MV-4-11 (cell line): ENCODE data around the gene HOXC9.

Source experiments
- DNase-seq: peaks from one replicate; lab custom pipeline; 2025; lab: John Stamatoyannopoulos, UW

HOXC9 gene

GRCh38 chr12:53963434-53964314 is 36.3 kb upstream of the HOXC9 start:
- no peak for DNase-seq

- DNase-seq: no peak
Measured at GRCh38 chr12:53964315-53964713, 35.6 kb upstream of the HOXC9 start.

- DNase-seq: no peak
Measured at GRCh38 chr12:53965281-53966084, 34.5 kb upstream of the HOXC9 start.

DNA sequence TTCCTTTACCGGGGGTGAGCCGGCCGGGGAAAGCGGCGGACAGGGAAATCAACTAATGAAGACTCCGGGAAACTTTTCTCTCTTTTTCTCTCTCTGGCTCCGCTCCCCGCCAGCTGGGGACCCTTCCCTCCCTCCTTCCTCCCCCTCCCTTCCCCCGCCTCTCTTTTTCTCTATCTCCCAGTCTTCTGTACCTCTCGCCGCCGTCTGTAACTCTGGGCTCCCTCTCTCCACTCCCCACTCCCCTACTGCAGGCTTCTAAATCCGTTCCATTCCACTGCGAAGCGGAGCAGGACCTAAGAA is 33.9 kb upstream of the HOXC9 start:
- no peak for DNase-seq

DNA sequence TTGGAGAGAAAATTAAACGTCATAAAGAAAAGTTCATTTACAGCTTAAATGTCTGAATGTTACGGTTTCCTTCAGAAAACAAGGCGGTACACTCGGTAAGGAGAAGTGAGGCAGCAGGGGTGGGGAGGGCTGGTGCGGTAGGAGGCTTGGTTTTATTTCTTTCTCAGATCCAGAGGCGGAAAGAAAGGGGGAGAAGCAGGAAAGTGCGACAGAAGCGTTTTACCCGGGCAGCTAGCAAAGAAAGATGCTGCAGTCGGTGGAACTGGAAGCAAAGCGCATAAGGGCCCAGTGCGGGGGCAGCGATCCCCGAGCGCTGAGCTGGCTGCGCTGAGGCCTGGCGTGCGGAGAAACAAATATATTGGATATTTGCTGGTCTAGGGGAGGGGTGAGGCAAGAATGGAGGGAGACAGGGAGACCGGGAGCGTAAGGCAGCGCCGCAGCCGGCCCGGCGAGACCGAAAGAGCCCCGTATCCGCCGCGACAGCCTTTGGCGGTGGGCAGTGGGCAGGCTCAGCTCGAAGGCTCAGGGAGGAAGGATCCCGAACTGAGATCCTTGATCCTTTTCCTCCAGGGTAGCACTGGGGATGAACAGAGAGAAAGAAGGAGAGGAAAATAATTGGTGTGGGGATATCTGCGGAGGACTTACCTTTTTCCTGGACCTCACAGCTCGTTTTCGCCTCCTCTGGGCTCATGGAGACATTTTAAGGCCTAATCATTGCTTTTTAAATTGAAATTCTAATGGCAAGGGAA is 33.4 kb upstream of the HOXC9 start:
- DNase-seq: no peak

DNA sequence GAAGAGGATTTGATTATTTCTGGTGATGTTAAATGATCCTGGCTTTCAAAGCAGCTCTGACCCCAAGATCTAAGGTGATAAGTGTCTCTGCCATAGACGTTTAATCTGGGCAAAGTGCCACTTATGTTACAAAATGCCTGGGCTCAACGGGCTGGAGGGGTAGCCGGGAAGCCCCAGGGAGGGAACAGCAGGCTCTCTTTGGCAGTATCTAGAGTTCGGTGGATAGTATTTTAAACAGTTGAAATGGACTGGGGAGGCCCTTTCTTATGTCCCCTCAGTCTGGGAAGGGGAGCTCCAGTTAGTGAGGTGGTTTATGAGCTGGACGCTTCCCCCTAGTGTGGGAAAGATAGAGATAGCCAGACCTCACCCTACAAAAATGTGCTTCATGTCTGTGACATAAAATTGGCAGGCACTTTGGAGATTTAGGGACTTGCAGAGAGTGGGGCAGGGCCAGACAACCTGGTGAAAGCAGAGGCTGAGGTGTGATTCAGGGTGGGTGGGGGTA is 32.5 kb upstream of the HOXC9 start:
- no peak for DNase-seq

GRCh38 chr12:53968214-53969127 is 31.5 kb upstream of the HOXC9 start:
- no peak for DNase-seq

- DNase-seq: no peak
Measured at GRCh38 chr12:53969588-53970259, 30.2 kb upstream of the HOXC9 start.

- no peak for DNase-seq
Measured at GRCh38 chr12:53970451-53970850, 29.5 kb upstream of the HOXC9 start.

GRCh38 chr12:53971129-53971528 is 28.8 kb upstream of the HOXC9 start:
- no peak for DNase-seq

DNA sequence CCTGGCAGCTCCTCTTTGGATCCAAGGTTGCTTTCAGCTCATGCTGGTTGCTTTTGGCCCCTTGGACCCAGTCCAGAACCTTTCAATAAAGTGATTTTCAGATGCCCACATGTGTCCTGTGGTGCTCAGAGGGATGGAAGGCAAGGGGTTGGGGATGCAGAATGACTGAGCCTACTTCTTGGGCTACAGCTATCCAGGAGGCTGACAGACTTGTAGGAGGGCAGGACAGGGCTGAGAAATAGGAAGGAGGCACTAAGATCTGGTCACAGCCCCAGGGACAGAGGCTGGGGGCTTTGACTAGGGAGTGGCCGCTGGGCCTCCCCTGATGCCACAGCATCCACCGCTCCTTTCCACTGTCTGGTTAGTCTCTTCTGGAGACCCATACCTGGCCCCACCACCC is 28.3 kb upstream of the HOXC9 start:
- DNase-seq: no peak

- no peak for DNase-seq
Measured at GRCh38 chr12:53972152-53972702, 27.7 kb upstream of the HOXC9 start.

DNA sequence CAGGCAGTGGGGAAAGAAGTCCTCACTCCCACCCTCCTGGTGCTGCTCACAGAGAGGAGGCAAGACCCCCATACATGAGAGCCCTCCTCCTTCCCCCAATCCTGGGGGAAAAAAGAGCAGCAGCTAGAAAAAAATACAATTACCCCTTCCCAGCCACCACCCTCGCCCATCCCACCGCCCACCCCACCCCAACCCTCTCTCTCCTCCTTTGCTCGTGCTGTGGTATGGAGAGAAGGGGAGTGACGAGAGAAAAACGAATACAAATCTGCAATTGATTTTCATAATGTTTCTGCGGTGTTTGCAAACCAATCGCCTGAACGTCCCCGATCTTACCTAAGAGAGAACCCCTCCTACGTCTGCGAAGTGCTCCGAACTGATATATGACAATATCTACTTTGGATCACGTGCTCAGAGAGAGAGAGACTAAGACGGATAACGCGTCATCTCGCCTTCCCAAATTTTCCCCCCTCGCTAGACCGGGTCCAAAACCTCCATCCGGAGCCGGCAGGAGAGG is 27.2 kb upstream of the HOXC9 start, which contains the start of gene HOXC11:
HOXC11 (plus strand) TSS at position 405 of the 514 bp plus-strand sequence. CDS start 116 bp downstream, outside the sequence.
- no peak for DNase-seq

DNA sequence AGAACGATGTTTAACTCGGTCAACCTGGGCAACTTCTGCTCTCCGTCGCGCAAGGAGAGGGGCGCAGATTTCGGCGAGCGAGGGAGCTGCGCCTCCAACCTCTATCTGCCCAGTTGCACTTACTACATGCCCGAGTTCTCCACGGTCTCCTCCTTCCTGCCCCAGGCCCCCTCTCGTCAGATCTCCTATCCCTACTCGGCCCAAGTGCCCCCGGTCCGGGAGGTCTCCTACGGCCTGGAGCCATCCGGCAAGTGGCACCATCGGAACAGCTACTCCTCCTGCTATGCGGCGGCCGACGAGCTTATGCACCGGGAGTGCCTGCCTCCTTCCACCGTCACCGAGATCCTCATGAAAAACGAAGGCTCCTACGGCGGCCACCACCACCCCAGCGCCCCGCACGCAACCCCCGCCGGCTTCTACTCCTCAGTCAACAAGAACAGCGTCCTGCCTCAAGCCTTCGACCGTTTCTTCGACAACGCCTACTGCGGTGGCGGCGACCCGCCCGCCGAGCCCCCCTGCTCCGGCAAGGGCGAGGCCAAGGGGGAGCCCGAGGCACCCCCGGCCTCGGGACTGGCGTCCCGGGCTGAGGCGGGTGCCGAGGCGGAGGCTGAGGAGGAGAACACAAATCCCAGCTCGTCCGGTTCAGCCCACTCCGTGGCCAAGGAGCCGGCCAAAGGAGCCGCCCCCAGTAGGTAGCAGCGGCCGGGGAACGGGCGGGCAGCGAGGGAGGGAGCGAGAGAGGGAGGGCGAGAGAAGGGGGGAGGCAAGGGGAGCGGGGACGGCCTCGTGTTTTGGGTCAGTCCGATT is 26.5 kb upstream of the HOXC9 start:
- no peak for DNase-seq

GRCh38 chr12:53974084-53975063 is 25.6 kb upstream of the HOXC9 start, which contains the start of gene HOTAIR:
Gene HOTAIR, minus strand, starts transcription at chr12:53974954.
- DNase-seq: peak; percentile 27

- DNase-seq: no peak
Measured at GRCh38 chr12:53975064-53975471, 24.9 kb upstream of the HOXC9 start.

GRCh38 chr12:53975479-53976152 is 24.3 kb upstream of the HOXC9 start:
- no peak for DNase-seq
